GM12874 (cell line): ENCODE measurements around the gene FMO3.

Source experiments
- CTCF ChIP-seq: IDR thresholded peaks from 2 replicates; pipeline ENCODE4 v1.5.1; 2011; ENCODE audit warnings: low read depth, mild to moderate bottlenecking, control low read depth, low read length, moderate library complexity; ENCODE audit not compliant: insufficient read depth

The FMO3 gene

DNA sequence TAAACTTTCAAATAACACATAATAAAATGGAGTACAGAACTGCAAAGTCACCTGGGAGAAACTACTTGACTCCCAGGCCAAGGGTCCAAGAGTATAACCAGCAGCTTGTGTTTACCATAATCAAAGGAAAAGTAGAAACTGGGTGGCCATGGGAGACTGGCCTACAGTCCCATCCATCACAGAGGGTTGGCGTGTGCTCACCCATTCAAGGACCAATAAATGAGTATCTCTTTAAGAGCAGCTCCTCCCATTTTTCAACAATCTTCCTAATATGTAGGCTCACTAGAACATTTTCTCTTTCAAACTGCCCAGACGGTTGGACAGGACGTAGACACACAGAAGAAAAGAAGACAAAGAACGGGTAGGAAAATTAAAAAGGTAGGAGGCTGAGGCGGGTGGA is at the start of gene FMO3:
Gene FMO3 (plus strand): TSS at position 302 of the 400 bp plus-strand sequence. CDS start 1,754 bp downstream, outside the sequence.
- TF ChIP-seq CTCF = no peak

GRCh38 chr1:171048014-171048413 is 42.7 kb upstream of the FMO3 start:
- no peak for TF ChIP-seq CTCF

DNA sequence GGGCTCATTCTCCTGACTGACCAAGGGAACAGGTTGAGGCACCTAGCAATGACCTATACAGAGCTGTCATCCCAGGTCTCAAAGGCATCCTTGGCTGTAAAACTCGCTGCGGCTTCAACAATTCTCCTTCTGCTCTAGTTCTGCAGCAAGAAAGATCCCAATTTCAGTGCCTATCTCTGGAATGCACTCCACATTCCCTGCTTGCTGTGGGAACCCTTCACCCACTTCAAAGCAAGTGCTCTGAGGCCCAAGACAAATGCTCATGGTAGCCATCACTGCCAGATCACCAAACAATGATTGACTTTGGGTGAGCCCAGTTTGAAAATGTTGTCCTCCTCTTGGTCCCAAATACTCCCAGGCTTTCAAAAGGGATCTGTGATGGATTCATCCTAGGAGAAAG is 37.7 kb upstream of the FMO3 start:
- no peak for TF ChIP-seq CTCF

- no peak for TF ChIP-seq CTCF
Measured at GRCh38 chr1:171055966-171056643, 34.6 kb upstream of the FMO3 start.

- no peak for TF ChIP-seq CTCF
Measured at GRCh38 chr1:171061425-171062143, 29.1 kb upstream of the FMO3 start.

DNA sequence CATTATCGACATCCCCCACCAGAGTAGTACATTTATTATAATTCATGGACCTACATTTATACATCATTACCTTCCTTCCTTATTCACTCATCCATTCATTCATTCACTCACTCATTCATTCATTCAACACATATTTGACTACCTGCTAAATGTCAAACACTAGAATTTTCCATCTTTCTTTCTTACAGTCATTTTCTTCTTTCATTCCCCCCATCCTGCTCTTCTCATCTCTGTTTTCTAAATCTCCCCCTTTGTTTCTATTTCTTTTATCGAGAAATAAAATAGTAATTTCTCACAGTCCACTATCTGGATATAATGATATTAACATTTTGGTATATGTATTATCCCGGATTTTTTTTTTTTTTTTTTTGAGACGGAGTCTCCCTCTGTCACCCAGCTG is 27.8 kb upstream of the FMO3 start:
- TF ChIP-seq CTCF = no peak

DNA sequence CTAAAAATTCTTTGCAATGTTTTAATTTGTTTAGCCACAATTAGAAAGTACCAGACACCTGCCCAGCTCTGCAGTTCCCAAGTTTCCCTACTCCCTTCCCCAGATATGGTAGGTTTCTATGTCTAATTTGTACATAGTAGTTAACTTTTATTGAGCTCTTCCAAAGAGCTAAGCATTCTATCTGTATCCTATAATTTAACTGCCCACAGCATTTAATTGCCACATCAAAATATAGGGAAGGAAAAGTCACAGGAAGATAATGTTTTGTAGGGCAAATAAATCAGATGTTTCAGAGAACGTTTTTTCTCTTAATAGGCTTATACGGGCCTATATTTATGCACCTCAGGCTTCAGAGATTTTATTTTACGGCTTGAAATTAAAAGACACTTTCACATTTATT is 15.7 kb upstream of the FMO3 start:
- TF ChIP-seq CTCF = no peak
